Amniotic stem cell (primary cell): ENCODE results near the gene ZNF746.

ENCODE experiments used
- DNase-seq: peaks from one replicate; lab custom pipeline; 2025; lab: John Stamatoyannopoulos, UW

Gene ZNF746

DNA sequence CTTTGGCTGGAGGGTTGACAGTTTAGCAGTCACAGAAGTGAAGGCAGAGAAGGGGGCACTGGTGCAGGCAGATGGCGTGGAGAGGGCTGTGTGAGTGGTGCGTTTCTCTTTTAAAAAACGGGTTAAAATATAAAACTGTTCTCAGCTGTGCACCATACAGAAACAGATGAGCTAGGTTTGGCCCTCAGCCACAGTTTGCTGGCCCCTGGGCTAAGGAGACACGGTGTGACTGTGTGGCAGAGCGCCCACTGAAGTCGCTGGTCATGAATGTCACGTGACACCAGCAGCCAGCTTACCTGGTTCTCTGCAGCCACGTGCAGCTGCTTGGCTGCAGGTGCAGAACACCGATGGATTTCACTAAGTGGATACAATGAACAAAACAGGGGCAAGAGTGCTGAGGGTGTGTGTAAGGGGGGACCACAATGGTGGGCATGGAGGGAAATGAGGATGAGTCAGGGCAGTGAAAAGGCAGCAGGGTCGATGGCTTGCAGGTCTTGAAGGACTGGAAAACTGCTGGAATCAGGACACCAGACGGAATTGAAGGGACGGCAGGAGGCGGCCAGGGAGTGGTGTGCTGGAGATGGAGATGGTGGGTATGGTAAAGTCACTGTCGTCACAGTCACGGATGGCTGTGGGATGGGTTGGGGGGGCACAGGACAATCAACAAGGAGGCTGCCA lies 7.4 kb downstream of the ZNF746 start:
- DNase-seq: no peak

DNA sequence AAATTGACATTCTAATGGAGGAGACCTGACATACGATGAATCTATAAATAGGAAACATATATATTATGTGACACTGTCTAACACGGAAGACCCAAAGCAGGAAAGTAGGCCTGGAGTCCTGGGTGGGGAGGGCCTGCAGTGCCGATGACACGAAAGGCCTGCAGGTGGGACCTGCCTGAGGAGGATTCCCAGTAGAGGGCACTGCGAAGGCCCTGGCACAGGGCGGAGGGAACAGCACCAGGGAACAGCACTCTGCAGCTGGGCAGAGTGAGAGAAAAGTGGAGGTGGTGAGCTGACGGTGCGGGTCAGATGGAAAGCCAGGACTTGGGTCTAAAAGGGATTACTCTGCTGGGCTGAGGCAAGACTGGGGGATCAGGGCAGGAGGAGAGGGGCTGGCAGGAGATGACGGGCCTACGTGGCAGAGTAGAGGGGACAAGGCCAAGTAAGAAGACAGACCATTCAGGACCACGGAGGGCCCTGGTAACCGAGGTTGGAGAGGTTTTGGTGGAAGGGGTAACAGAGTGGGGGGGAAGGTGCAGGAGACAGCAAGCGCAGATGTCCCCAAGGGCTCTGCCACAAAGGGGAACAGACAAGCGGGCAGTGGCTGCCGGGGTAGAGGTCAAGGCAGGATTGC lies 8.1 kb downstream of the ZNF746 start:
- no peak for DNase-seq

- DNase-seq: no peak
Observed at GRCh38 chr7:149479568-149479967, 18.0 kb downstream of the ZNF746 start.

DNA sequence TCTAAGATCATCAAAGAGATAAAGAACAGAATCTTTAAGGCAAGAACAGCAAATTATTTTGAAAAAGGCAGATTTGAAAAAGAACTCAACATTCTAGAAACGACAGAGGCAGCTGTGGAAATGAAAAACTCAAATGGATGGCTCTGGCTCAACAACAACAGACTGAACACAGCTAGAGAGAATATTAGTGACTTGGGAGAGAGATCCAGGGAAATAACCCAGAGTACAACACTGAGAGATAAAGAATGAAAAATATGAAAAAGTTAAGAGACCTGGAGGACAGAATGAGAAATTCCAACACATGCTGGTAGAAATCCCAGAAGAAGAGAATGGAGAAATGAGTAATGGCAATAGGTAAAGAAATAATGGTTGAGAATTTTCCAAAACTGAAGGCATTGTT lies 18.9 kb downstream of the ZNF746 start:
- DNase-seq: no peak

GRCh38 chr7:149477494-149478443 lies 19.8 kb downstream of the ZNF746 start:
- no peak for DNase-seq

- DNase-seq: no peak
Observed at GRCh38 chr7:149476791-149477190, 20.8 kb downstream of the ZNF746 start.

DNA sequence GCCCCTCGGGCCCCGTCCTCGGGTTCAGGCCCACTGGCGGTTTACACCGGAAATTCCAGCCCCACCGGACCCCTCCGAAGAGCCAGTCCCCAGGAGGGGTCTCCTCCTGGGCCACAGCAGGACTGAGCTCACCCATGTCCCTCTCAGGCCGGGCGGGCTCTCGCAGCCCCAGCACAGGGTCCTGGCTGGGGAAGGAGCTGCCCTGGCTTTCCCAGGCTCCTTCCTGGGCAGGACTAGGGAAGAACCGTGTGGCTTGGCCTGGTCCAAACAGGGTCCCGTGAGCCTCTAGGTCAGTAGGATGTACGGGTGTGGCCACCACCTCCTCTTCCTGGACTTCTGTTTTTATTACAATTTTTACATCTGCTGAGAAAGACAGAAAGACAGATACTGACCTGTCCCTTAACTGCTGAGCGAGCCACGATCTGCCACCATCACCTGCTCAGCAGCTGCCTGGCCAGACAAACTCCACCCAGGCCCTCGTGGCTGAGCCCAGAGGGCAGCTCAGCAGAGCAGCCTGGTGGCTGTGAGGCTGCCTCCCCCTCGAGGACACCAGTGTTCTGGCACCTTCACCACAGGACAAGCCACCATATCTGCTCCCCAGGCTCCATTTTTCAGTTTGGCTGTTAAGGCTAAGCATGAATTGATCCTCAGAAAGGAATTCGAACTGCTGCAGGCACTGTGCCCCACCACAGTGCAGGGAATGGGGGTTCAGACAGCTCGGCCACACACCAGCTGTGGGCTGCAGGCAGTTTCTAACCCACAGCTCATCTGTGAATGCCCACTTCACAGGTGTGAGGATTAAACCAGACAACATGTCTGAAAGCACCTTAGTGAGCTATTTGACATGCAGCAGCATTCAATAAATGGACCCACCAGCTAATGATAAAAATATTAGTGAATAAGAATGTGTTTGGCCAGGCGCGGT lies 22.2 kb downstream of the ZNF746 start:
- no peak for DNase-seq

GRCh38 chr7:149474309-149475120 lies 23.1 kb downstream of the ZNF746 start:
- DNase-seq: no peak

DNA sequence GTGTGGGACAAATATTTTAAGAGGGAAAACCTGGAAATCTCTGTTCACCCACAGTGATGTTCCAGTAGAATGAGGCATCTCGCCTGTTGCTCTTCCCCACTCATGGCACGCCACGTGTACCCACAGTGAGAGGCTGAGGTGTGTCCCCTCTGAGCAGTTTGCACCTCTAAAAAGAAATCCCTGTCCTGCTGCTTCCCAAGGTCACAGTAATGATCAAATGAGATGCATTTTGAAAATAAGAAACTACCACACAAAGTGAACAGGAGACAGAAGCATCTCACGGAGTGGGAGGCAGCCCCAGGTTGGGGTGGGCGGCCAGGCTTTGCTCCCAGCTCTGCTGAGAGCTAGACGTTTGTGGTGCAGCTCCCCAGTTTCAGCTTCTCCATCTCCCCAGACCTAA lies 24.4 kb downstream of the ZNF746 start:
- DNase-seq: no peak

- no peak for DNase-seq
Observed at GRCh38 chr7:149471289-149471953, 26.2 kb downstream of the ZNF746 start.

GRCh38 chr7:149469806-149470205 lies 27.8 kb downstream of the ZNF746 start:
- DNase-seq: no peak

DNA sequence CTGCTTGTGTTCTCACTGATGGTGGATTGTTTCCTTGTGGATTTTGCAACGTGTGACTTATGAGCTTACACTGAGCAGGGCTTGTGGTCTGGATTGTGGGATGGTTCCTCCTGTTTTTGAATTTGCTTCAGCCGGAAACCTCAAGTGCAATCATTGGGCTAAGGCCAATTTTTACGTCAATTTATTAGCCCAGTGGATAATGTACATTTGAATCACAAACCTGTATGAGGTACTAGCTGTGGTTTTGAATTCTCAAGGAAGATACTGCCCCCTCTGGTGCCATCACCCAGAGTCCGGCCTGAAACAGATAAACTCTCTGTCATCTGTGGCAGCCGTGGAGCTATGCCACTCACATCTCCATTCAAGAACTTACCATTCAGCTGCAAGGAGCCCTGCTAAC lies 29.4 kb downstream of the ZNF746 start:
- DNase-seq: no peak

DNA sequence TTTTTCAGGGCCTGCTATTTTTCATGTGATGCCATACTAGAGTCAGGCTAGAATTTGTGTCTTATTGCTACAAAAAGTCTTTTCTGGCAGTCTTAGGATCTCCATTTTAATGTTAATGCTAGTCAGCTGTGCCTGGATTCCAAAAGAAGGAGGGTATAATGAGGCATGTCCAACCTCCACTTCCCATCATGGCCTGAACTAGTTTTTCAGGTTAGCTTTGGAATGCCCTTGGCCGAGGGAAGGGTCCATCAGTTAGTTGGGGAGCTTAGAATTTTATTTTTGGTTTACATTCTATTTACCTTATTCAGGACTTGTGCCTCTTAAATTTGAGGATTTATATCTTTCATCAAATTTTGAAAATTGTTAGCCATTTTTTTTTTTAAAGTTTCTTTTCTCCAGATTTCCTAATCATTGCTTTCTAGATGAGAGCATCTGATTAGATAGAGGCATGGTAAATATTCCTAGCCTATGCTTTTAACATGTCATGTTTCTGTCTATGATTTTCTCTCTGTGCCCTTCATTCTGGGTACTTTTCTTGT lies 30.2 kb downstream of the ZNF746 start:
- no peak for DNase-seq

- DNase-seq: no peak
Observed at GRCh38 chr7:149466364-149466763, 31.2 kb downstream of the ZNF746 start.

GRCh38 chr7:149463500-149464161 lies 34.0 kb downstream of the ZNF746 start:
- DNase-seq: no peak

- no peak for DNase-seq
Observed at GRCh38 chr7:149462101-149462520, 35.5 kb downstream of the ZNF746 start.

DNA sequence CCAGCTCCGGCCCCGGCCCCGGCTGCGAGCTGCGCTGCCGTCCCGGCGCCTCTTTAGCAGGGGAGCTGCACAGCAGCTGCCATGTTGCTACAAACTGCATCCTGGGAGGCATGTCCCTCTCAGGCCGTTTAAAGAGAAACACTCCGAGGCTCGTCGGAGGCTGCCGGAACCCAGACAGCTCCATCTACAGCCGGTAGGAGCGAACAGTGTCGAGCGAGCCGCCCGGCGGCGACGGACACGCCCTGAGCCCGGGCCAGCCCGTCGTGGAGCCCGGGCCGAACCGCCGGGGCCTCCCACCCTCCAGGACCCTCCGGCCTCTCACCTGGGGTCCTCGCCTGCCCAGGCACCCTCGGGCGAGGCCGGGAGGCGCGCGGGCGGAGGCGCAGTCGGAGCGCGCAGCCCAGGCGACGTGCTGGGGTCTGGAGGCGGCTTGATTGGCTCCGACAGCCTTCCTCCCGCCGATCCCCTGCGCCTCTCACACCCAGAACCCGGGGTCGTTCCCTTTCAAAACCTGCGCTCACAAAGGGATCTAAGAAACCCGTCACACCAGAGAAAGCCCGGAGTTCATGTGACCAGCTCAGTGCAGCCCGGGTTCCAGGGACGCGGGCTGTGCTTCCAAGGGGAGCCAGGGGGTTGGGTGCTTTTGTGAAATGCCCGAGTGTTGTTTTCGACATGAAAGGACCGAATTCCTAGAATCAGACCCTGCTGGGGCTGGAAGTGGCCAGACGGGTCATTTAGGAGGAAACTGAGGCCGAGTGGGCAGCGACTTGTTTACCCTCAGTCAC lies 36.9 kb downstream of the ZNF746 start, which contains the start of gene ZNF777:
Gene ZNF777, minus strand, starts transcription at position 570 of the 785 bp plus-strand sequence. CDS start 5,040 bp downstream, outside the sequence.
- peak; percentile 78 for DNase-seq
